ENCODE measurements around the gene GLT8D1. TPM values are rescaled to one million over a fixed set of nuclear protein-coding genes. Genes with fewer than 3 reads are reported as not detected.

Gene GLT8D1
- total and polyA plus RNA-seq, 2 of the 13 experiments (the other 11 are each of a cell fraction or from before 2014, with no cell fraction given) = 110 to 121 TPM

DNA sequence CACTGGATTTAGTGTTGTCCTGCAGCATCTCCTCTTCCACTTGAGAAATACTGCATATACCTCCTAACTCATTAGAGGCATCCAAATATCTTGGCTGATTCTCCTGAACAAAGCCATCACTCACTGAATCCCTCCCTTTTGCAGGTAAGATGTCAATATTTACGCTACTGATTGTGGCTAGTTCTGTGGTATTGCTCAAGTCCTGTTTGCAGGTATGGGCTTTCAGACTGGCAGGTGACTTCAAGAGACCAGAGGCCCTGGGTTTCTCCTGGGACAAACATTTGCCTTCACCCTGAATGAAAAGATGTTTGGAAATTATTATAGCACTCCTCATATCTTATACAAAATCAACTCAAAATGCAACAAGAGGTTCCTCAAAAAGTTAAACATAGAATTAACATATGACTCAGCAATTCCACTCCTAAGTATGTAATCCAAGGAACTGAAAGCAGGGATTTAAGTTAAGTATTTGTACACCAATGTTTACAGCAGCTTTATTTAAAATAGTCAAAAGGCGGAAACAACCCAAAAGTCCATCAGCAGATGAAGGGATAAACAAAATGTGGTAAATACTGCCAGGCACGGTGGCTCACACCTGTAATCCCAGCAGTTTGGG is 46.6 kb upstream of the GLT8D1 start (continued):
- TF ChIP-seq LCORL (IDR thresholded peaks at IDR 0.05) (no peak), LCORL (CRISPR knock-in tag; IDR thresholded peaks at IDR 0.05) (no peak), NFKB2 (CRISPR knock-in tag; IDR thresholded peaks at IDR 0.05; ENCODE audit: borderline replicate concordance) (no peak), PRPF4 (IDR thresholded peaks at IDR 0.05; ENCODE audit: low read depth, low read length, poor library complexity, severe bottlenecking) (no peak), SMARCC2 (IDR thresholded peaks at IDR 0.05) (no peak), ZNF615 (CRISPR knock-in tag; IDR thresholded peaks at IDR 0.05; ENCODE audit: borderline replicate concordance) (no peak), ZSCAN12 (CRISPR knock-in tag; IDR thresholded peaks at IDR 0.05) (no peak)

DNA sequence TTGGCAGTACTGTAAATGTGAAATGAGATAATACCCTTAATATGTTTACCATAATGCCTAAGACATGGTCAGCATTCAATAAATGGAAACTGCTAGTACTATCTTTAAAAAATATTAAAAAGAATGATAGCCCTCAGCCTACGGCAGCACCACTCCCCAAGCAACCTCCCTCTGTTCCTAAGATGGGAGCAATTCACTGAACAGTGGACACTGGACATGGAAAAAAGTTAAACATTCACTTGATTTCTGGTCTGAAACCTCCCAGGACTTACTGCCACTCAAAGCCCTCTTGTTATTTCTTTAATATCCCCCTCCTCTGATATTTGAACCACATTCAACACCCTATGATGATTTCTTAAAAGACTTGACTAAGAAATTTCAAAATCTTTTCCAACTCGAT is 38.1 kb upstream of the GLT8D1 start:
- ChIA-PET POLR2A (interaction anchor here (0.8 to 2.0 kb wide), 4 partner anchors 38 to 55 kb away, joined by 3 to 6 read pairs (median 4); partner anchors contain the start of genes GLT8D1 and ITIH3), CTCF (ENCODE audit: low intra/inter-chr PET ratio, low total read pairs) (interaction anchor here (1.1 to 2.7 kb wide), 2 partner anchors 49 to 55 kb away, joined by 3 to 29 read pairs; no protein-coding TSS in a partner anchor)
- Histone ChIP-seq H4K20me1 (ENCODE audit: insufficient read depth, low read length) (no peaks in the 10 kb centered on the region), H3K36me3 (replicated peaks in 1 of 2; ENCODE audit: control insufficient read depth in 1 of 2, insufficient read depth in 2 of 2, low read length in 2 of 2) (peaks cover 13 to 53% of the 10 kb centered on the region in 2 experiments), H3K4me1 (ENCODE audit: insufficient read depth, low read length) (peaks cover 30% of the 10 kb centered on the region), H3K4me3 (replicated peaks in 1 of 3; ENCODE audit: insufficient read depth in 1 of 3, low read depth in 2 of 3, low read length in 3 of 3) (no peak overlapping the region), H3K27ac (ENCODE audit: extremely low read length, insufficient read depth, low read length) (peak overlapping the region; percentile 41), H3K27me3 (ENCODE audit: control insufficient read depth in 1 of 2, insufficient read depth in 2 of 2, low read length in 2 of 2) (no peaks in the 10 kb centered on the region), H2AFZ (ENCODE audit: low read length) (no peak overlapping the region), H3K4me2 (ENCODE audit: low read depth, low read length) (no peak overlapping the region), H3K79me2 (ENCODE audit: insufficient read depth, low read length) (no peaks in the 10 kb centered on the region), H3K9ac (ENCODE audit: insufficient read depth, low read depth, low read length) (no peak overlapping the region), H3K9me3 (ENCODE audit: low read length) (no peaks in the 10 kb centered on the region)
- TF ChIP-seq NR2C2 (CRISPR knock-in tag; IDR thresholded peaks at IDR 0.05; ENCODE audit: borderline replicate concordance) = no peak
- in situ Hi-C loops (cut with HindIII; ENCODE audit: extremely low pct_ligation_motif_present, low pct_unique_long_range_greater_than_20kb) = no loop called here
- WGBS (ENCODE audit: low lambda C conversion rate) = 57% methylated on average over 2 of the region's 2 CpGs
- DNase-seq (ENCODE audit: low spot score) = no peak
- no peak for FAIRE-seq
- ATAC-seq = peak; percentile 62
- intact Hi-C loops (cut with micrococcal nuclease; ENCODE audit: unreplicated experiment) = loop anchor here (2.0 to 10.0 kb wide), 2 partner anchors 77 to 331 kb away; no protein-coding TSS in a partner anchor
- no TSS peak for BruUV-seq (replicated peaks)

Data from HepG2 (cell line).